SK-N-SH (cell line): ENCODE results near the gene FXYD2. TPM values are rescaled to one million over a fixed set of nuclear protein-coding genes. Genes with fewer than 3 reads are reported as not detected.

Source experiments
- CTCF ChIA-PET: fragments of 300-600, 350-600 bp; formaldehyde crosslinking; extraction: SDS; loops from one replicate; lab custom pipeline; 2021; lab: Yijun Ruan, JAX
- POLR2A ChIA-PET: fragments of 350-600 bp; sonication (Branson Sonifier 250); formaldehyde crosslinking; extraction: SDS; loops from one replicate; lab custom pipeline; 2020; ENCODE audit warnings: antibody characterized with exemption, inconsistent platforms; lab: Yijun Ruan, JAX
- DNase-seq: peaks from one replicate; pipeline ENCODE4 v3.0.0; 2012
- H2AFZ ChIP-seq: fragments of 200-600 bp; sonication (generic); 2 replicates; pipeline ENCODE4 v1.8.1; 2016; ENCODE audit warnings: antibody characterized with exemption, mild to moderate bottlenecking, low read depth
- H3F3A ChIP-seq: fragments of 200-600 bp; sonication (generic); replicated peaks from 2 replicates; pipeline ENCODE3; 2016; ENCODE audit warnings: antibody characterized with exemption, mild to moderate bottlenecking; ENCODE audit not compliant: insufficient read depth
- H3K27ac ChIP-seq, 2 experiments: fragments of 200-500 bp in 1 of 2; fragments of 200-600 bp in 1 of 2; sonication (Bioruptor generic) in 1 of 2; sonication (generic), shearing (Covaris generic) in 1 of 2; 2 replicates each; pipeline versions ENCODE4 v1.5.1 to v1.6.1; 2014 to 2016; ENCODE audit warnings: low read depth in 2 of 2, inconsistent platforms in 1 of 2, low read length in 1 of 2, mild to moderate bottlenecking in 1 of 2, mixed read lengths in 1 of 2
- H3K27me3 ChIP-seq: fragments of 200-600 bp; sonication (generic), shearing (Covaris generic); 2 replicates; pipeline ENCODE4 v1.6.1; 2016; ENCODE audit warnings: mixed run types; ENCODE audit not compliant: insufficient read depth
- H3K36me3 ChIP-seq, 2 experiments: fragments of 200-500 bp in 1 of 2; fragments of 200-600 bp in 1 of 2; sonication (Bioruptor generic) in 1 of 2; sonication (generic) in 1 of 2; replicated peaks in 1 of 2; 2 replicates each; pipeline versions ENCODE3 to v1.5.1; 2014 to 2016; ENCODE audit warnings: low read length in 1 of 2, mild to moderate bottlenecking in 1 of 2; ENCODE audit not compliant: insufficient read depth in 2 of 2, control insufficient read depth in 1 of 2
- H3K4me1 ChIP-seq, 2 experiments: fragments of 200-500 bp in 1 of 2; fragments of 200-600 bp in 1 of 2; sonication (Bioruptor generic) in 1 of 2; sonication (generic), shearing (Covaris generic) in 1 of 2; 2 replicates each; pipeline versions ENCODE4 v1.5.1 to v1.6.1; 2014 to 2016; ENCODE audit warnings: low read depth in 1 of 2, low read length in 1 of 2, mixed run types in 1 of 2; ENCODE audit not compliant: insufficient read depth in 2 of 2, control insufficient read depth in 1 of 2
- H3K4me2 ChIP-seq: fragments of 200-600 bp; sonication (generic), shearing (Covaris generic); 2 replicates; pipeline ENCODE4 v1.6.1; 2017; ENCODE audit warnings: mixed run types
- H3K4me3 ChIP-seq, 2 experiments: fragments of 200-500 bp in 1 of 2; fragments of 200-600 bp in 1 of 2; sonication (Bioruptor generic) in 1 of 2; sonication (generic), shearing (Covaris generic) in 1 of 2; 2 replicates each; pipeline versions ENCODE4 v1.5.1 to v1.8.1; 2014 to 2016; ENCODE audit warnings: low read depth in 2 of 2, inconsistent platforms in 1 of 2, low read length in 1 of 2, mild to moderate bottlenecking in 1 of 2, mixed read lengths in 1 of 2, moderate library complexity in 1 of 2
- H3K79me2 ChIP-seq: fragments of 200-600 bp; sonication (generic); 2 replicates; pipeline ENCODE4 v1.8.1; 2017; ENCODE audit warnings: mild to moderate bottlenecking; ENCODE audit not compliant: insufficient read depth
- H3K9ac ChIP-seq: fragments of 200-600 bp; sonication (generic); 2 replicates; pipeline ENCODE4 v1.6.1; 2017; ENCODE audit warnings: mixed run types
- H3K9me2 ChIP-seq: fragments of 200-600 bp; sonication (generic); 2 replicates; pipeline ENCODE4 v1.6.1; 2017; ENCODE audit warnings: mixed run types
- H3K9me3 ChIP-seq: fragments of 200-600 bp; sonication (generic); 2 replicates; pipeline ENCODE4 v1.6.1; 2017; ENCODE audit warnings: mixed run types, mild to moderate bottlenecking, moderate library complexity
- H4K20me1 ChIP-seq: fragments of 200-600 bp; sonication (generic); 2 replicates; pipeline ENCODE4 v1.6.1; 2017; ENCODE audit warnings: mild to moderate bottlenecking, mixed run types; ENCODE audit not compliant: insufficient read depth
- GABPA ChIP-seq: IDR thresholded peaks from 2 replicates; pipeline ENCODE4 v1.4.0; 2012; ENCODE audit warnings: low read depth, mild to moderate bottlenecking
- JUND ChIP-seq: IDR thresholded peaks from 2 replicates; pipeline ENCODE4 v1.4.0; 2012
- MXI1 ChIP-seq: IDR thresholded peaks from 2 replicates; pipeline ENCODE4 v1.6.1; 2012; ENCODE audit warnings: mild to moderate bottlenecking, low read depth, low read length, improper control_type of control experiment
- SIN3A ChIP-seq: IDR thresholded peaks from 2 replicates; pipeline ENCODE4 v1.6.1; 2012; ENCODE audit warnings: low read depth, mild to moderate bottlenecking, low read length, moderate library complexity, borderline replicate concordance
- TEAD4 ChIP-seq: IDR thresholded peaks from 2 replicates; pipeline ENCODE4 v1.4.0; 2012; ENCODE audit warnings: mild to moderate bottlenecking, borderline replicate concordance; ENCODE audit not compliant: insufficient read depth
- WGBS: methylation state at CpG from one replicate; pipeline ENCODE4 v1.1.6; 2017; ENCODE audit warnings: low lambda C conversion rate; 5-methylcytosine and 5-hydroxymethylcytosine counted together
- polyA plus RNA-seq, 3 experiments: library from polyadenylated mRNA; depleted of rRNA; stranded (reverse); fragments of >200 nt; gene quantifications; 2 replicates each; pipeline ENCODE4 v1.2.3, GENCODE V29; 2012
- TF ChIP-seq, protein P1 (sequence below): fragments of 150-350 bp; IDR thresholded peaks from 2 replicates; pipeline ENCODE4 v1.6.1; 2016; ENCODE audit warnings: mild to moderate bottlenecking, low read depth, low read length
- TF ChIP-seq, protein P2 (sequence below): fragments of 200-600 bp; sonication (generic); IDR thresholded peaks from 2 replicates; pipeline ENCODE4 v1.6.1; 2017; ENCODE audit warnings: antibody characterized with exemption, mild to moderate bottlenecking, moderate library complexity
- TF ChIP-seq, protein P3 (sequence below): IDR thresholded peaks from 2 replicates; pipeline ENCODE4 v1.4.0; 2012; ENCODE audit warnings: low read depth, borderline replicate concordance

Gene FXYD2
- not detected in 2 replicates for polyA plus RNA-seq (2012; rRNA removed)
- 0.03 TPM in 1 of 2 replicates, not detected in the other for polyA plus RNA-seq (2012; cell fraction: cytosol; rRNA removed)
- polyA plus RNA-seq (2012; cell fraction: nucleus; rRNA removed): not detected in 2 replicates

DNA sequence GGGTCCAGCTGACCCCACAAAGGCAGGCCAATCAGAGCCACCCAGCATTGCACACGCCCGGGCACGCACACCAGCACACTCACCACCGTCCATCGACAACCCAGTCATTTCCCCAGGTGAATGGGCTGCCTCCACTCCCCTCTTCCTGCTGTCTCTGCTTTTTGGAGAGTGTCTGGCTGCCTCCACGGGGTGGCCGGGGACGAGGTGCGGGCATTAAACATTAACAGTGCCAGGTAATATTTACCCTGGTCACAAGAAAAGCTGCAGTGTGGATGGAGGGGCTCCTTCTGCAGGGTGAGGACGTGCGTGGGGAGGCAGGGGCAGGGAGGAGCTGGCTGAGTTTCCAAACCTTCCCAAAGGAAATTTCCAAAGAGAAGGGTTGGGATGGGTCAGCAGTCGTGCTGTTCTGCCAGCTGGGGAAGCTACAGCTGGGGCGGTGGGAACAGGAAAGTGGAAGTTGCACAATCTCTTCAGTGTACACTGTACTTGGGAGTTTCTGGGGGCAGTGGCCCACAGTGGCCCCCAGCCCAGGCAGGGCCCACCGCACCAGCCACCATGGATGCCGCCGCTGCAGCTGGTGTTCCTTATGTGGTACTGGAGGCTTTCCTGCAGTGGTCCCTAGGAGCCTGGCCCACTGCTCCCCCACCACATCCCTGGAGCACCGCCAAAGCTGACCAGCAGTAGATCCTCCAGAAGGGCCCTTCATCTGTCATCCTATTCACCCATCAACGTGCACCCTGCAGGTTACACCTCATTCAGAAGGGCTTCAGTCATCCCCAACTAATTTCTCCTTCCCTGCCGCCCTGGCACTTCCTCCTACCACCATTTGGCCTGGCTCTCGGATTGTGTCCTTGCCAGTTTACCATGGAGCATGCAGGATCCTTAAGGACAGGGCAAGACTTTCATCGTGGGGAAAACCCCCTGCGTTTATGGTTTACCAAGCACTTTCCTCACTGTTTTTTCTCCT lies at the start of gene FXYD2:
Gene FXYD2, minus strand, starts transcription at position 174 of the 967 bp plus-strand sequence. Its CDS starts 66 bp downstream, at position 108.
- H2AFZ ChIP-seq: no peak within 1 kb of the TSS

More for the DNA sequence above, at the start of gene FXYD2:
- Histone ChIP-seq H3K9me2 (no peaks in the 10 kb centered on the region), H3K36me3 (no peaks in the 10 kb centered on the region), H3K4me2 (no peak within 1 kb of the TSS), H3K27ac (no peak within 1 kb of the TSS), H3F3A (no peaks in the 10 kb centered on the region), H3K9me3 (no peaks in the 10 kb centered on the region), H3K4me1 (no peaks in the 10 kb centered on the region; a peak in 2 of 4 replicates), H4K20me1 (no peaks in the 10 kb centered on the region), H3K9ac (no peak within 1 kb of the TSS), H3K4me3 (no peak within 1 kb of the TSS), H3K27me3 (no peaks in the 10 kb centered on the region), H3K79me2 (no peaks in the 10 kb centered on the region)
- 70% methylated on average over 19 of the region's 22 CpGs for WGBS
- no peak for DNase-seq
- ChIA-PET POLR2A (interaction anchor here (1.1 kb wide), 1 partner anchor 122 kb away, joined by 3 read pairs; no protein-coding TSS in a partner anchor), CTCF (interaction anchor here (1.2 to 25.9 kb wide), 7 partner anchors 9 to 399 kb away, joined by 3 to 481 read pairs (median 23); no protein-coding TSS in a partner anchor)
- no peak for TF ChIP-seq JUND
- no peak for TF ChIP-seq MXI1
- no peak for TF ChIP-seq GABPA
- TF ChIP-seq, protein P1, sequence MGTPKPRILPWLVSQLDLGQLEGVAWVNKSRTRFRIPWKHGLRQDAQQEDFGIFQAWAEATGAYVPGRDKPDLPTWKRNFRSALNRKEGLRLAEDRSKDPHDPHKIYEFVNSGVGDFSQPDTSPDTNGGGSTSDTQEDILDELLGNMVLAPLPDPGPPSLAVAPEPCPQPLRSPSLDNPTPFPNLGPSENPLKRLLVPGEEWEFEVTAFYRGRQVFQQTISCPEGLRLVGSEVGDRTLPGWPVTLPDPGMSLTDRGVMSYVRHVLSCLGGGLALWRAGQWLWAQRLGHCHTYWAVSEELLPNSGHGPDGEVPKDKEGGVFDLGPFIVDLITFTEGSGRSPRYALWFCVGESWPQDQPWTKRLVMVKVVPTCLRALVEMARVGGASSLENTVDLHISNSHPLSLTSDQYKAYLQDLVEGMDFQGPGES: no peak
- TF ChIP-seq, protein P2, sequence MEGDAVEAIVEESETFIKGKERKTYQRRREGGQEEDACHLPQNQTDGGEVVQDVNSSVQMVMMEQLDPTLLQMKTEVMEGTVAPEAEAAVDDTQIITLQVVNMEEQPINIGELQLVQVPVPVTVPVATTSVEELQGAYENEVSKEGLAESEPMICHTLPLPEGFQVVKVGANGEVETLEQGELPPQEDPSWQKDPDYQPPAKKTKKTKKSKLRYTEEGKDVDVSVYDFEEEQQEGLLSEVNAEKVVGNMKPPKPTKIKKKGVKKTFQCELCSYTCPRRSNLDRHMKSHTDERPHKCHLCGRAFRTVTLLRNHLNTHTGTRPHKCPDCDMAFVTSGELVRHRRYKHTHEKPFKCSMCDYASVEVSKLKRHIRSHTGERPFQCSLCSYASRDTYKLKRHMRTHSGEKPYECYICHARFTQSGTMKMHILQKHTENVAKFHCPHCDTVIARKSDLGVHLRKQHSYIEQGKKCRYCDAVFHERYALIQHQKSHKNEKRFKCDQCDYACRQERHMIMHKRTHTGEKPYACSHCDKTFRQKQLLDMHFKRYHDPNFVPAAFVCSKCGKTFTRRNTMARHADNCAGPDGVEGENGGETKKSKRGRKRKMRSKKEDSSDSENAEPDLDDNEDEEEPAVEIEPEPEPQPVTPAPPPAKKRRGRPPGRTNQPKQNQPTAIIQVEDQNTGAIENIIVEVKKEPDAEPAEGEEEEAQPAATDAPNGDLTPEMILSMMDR: no peak
- no peak for TF ChIP-seq SIN3A
- TF ChIP-seq TEAD4: no peak
- TF ChIP-seq, protein P3, sequence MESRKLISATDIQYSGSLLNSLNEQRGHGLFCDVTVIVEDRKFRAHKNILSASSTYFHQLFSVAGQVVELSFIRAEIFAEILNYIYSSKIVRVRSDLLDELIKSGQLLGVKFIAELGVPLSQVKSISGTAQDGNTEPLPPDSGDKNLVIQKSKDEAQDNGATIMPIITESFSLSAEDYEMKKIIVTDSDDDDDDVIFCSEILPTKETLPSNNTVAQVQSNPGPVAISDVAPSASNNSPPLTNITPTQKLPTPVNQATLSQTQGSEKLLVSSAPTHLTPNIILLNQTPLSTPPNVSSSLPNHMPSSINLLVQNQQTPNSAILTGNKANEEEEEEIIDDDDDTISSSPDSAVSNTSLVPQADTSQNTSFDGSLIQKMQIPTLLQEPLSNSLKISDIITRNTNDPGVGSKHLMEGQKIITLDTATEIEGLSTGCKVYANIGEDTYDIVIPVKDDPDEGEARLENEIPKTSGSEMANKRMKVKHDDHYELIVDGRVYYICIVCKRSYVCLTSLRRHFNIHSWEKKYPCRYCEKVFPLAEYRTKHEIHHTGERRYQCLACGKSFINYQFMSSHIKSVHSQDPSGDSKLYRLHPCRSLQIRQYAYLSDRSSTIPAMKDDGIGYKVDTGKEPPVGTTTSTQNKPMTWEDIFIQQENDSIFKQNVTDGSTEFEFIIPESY: no peak
